Measurements from ENCODE around the gene RPEL1.

RPEL1 gene

GRCh38 chr10:103280031-103280430, 34.3 kb downstream of the RPEL1 start:
- no peak for DNase-seq (ENCODE audit: low read depth in 3 of 3)

DNA sequence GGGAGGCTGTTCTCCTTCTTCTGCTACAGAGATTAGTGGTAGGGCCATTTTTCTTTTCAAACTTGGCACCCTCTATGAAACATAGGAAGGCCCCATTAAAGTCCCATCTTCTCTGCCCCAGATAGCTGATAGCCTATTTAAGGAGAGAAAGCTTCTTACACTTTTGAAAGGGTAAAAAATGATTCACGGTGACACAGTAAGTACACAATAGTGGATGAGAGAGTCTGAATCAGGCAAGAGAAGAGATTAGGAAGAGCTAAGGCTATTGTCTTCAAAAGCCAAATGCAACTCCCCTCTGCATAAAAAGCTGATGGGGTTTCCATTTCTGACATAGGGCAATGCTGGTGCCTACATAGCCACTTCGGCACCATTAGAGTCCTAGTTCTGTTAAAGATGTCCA, 34.8 kb downstream of the RPEL1 start:
- DNase-seq (ENCODE audit: low read depth in 3 of 3): no peak

DNA sequence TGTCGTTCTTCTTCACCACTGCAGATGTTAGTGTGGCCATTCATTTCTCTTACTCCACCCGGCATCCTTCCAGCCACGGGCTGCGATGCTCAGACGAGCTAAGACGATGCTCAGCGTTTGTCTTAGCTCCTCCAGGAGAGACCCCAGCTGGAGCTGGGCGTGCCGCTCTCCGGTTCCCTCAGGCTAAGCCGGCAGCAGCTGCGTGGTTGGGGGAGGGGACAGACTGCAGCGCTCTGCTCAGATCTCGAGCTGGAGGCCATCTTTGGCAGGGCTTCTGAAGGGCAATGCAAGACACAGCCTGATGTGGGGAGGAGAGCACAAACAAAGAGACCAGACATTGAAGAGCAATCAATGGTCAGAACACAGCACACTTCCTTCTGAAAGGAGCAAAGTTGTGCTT, 36.1 kb downstream of the RPEL1 start:
- no peak for DNase-seq (ENCODE audit: low read depth in 3 of 3)

GRCh38 chr10:103282961-103283360, 37.3 kb downstream of the RPEL1 start:
- no peak for DNase-seq (ENCODE audit: low read depth in 3 of 3)

DNA sequence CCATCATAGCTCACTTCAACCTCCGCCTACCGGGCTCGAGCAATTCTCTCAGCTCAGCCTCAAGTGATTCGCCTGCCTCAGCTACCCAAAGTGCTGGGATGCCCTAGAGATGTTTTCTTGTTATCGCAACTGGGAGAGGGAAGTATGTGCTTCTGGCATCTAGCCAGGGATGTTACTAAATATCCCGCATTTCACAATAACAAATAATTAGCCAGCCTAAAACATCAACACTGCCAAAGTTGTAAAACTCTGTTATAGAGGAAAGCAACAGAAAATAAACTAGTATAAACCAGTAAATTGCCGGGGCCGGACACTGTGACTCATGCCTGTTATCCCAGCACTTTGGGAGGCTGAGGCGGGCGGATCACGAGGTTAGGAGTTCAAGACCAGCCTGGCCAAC, 38.5 kb downstream of the RPEL1 start:
- DNase-seq (ENCODE audit: low read depth in 3 of 3): no peak

- DNase-seq (ENCODE audit: low read depth in 3 of 3): no peak
These were observed 42.3 kb downstream of the RPEL1 start for GRCh38 chr10:103287992-103288391.

- DNase-seq (ENCODE audit: low read depth in 3 of 3): no peak
These were observed 45.9 kb downstream of the RPEL1 start for GRCh38 chr10:103291588-103291987.

DNA sequence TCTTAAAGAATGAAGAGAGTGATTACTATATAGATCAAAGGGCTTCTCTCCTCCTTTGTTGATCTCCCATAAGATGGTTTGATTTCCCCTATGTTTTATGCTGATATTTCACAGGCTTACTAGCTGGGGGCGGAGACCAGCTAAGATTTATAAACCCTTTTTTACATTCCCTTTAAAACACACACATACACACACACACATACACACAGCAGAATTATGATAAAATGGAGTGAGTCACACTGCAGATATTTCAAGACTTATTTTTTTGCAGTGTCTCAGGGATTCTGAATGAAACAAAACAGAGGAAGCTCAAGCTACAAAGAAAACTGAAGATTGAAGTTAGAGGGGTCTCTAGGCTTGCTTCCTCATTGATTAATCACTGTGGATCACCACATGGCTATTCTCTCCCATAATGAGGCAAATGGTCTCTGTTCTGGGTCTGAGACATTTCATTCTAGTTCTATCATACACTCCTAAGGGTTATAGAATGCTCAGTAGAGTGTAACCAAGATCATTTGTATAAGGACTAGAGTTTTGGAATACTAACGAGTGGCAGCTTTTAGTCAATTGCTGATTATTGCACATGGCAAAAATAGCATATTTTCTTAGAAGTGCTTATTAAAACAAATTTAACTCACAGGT, 49.8 kb downstream of the RPEL1 start:
- no peak for DNase-seq (ENCODE audit: low read depth in 3 of 3)

Data from stimulated activated CD4-positive, alpha-beta T cell treated with anti-CD3 and anti-CD28 coated beads, TNF-alpha, amount 100 ng/mL, for 4 hours (primary cell).